ENCODE results near the gene SPRR2B.
"Not testable (repeated sequence)": the region's sequence is repeated elsewhere in the genome, so short reads cannot be mapped to it uniquely, and the experiment has no call there.

Gene SPRR2B

GRCh38 chr1:153071511-153071910 lies at the start of gene SPRR2B:
SPRR2B (minus strand) TSS chr1:153071611; CDS start chr1:153070839, 772 bp downstream.
- TF ChIP-seq CTCF (IDR thresholded peaks at IDR 0.05; ENCODE audit: insufficient read depth, low read length, poor library complexity, severe bottlenecking) = no peak
- no peak for DNase-seq (ENCODE audit: extremely low read depth, insufficient read length)
- H3K4me3 ChIP-seq (replicated peaks; ENCODE audit: low read depth, low read length) = no peak within 1 kb of the TSS
- no peaks in the 10 kb centered on the region for H3K27me3 ChIP-seq (replicated peaks; ENCODE audit: control insufficient read depth, insufficient read depth, low read length)
- no peaks in the 10 kb centered on the region for H3K36me3 ChIP-seq (ENCODE audit: control insufficient read depth, insufficient read depth, low read length)

- TF ChIP-seq CTCF (IDR thresholded peaks at IDR 0.05; ENCODE audit: insufficient read depth, low read length, poor library complexity, severe bottlenecking) = no peak
- Histone ChIP-seq H3K4me3 (replicated peaks; ENCODE audit: low read depth, low read length) (no peak overlapping the region), H3K27me3 (replicated peaks; ENCODE audit: control insufficient read depth, insufficient read depth, low read length) (no peaks in the 10 kb centered on the region), H3K36me3 (ENCODE audit: control insufficient read depth, insufficient read depth, low read length) (no peaks in the 10 kb centered on the region)
- DNase-seq (ENCODE audit: extremely low read depth, insufficient read length) = no peak
These were observed 49.5 kb upstream of the SPRR2B start for GRCh38 chr1:153120945-153121344.

DNA sequence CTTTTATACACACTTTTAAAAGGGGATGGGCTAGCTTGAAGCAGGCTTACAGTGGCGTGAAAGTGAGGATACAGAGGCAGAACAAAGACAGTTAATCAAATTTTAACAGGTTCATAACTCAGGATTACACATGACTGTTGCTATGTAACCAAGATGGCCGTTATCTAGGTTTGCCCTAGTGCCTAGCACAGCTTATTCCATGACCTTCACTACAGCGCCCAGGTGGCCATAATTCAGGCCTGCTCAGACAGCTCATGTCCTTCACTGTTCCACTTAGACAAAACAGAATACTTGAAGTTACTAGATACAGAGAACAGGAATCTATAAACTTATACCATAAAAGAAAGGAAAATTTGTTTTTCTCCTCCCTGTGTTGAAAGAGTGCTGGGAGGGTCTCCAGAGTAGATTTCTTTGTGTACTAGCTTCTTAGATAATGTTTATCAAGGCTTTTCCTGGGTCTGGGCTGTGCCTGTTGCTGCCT lies 48.1 kb upstream of the SPRR2B start:
- DNase-seq (ENCODE audit: extremely low read depth, insufficient read length) = no peak
- H3K27me3 ChIP-seq (replicated peaks; ENCODE audit: control insufficient read depth, insufficient read depth, low read length) = no peaks in the 10 kb centered on the region
- H3K4me3 ChIP-seq (replicated peaks; ENCODE audit: low read depth, low read length) = no peak overlapping the region
- TF ChIP-seq CTCF (IDR thresholded peaks at IDR 0.05; ENCODE audit: insufficient read depth, low read length, poor library complexity, severe bottlenecking) = no peak
- H3K36me3 ChIP-seq (ENCODE audit: control insufficient read depth, insufficient read depth, low read length) = no peaks in the 10 kb centered on the region

- H3K4me3 ChIP-seq (replicated peaks; ENCODE audit: low read depth, low read length); DNase-seq (ENCODE audit: extremely low read depth, insufficient read length); H3K36me3 ChIP-seq (ENCODE audit: control insufficient read depth, insufficient read depth, low read length); H3K27me3 ChIP-seq (replicated peaks; ENCODE audit: control insufficient read depth, insufficient read depth, low read length): not testable (repeated sequence)
These were observed 43.9 kb upstream of the SPRR2B start for GRCh38 chr1:153115264-153115663.

DNA sequence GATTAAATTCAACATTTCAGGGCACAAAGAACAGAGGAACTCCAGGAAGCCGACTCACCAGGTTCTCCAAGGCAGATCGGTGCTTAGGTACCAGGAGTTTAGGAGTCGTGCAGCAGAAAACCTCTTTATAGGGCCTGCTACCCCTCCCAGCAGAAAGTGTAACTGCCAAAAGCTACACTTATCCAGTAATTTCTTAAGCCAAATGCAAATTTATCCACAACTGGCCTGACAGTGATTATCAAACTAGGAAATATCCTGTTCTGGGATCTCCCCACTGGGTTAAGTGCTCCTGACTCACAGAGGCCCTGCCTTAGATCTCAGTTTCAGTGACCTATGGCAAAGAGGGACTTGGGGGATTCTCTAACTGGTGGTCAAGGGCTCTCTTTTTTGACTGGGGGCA lies 42.0 kb upstream of the SPRR2B start, which contains the start of gene SPRR2F:
TSS of gene SPRR2F (minus strand) at position 101 of the 400 bp plus-strand sequence. CDS start 783 bp downstream, outside the sequence.
- TF ChIP-seq CTCF (IDR thresholded peaks at IDR 0.05; ENCODE audit: insufficient read depth, low read length, poor library complexity, severe bottlenecking) = no peak
- Histone ChIP-seq H3K27me3 (replicated peaks; ENCODE audit: control insufficient read depth, insufficient read depth, low read length) (no peaks in the 10 kb centered on the region), H3K4me3 (replicated peaks; ENCODE audit: low read depth, low read length) (no peak within 1 kb of the TSS), H3K36me3 (ENCODE audit: control insufficient read depth, insufficient read depth, low read length) (no peaks in the 10 kb centered on the region)
- DNase-seq (ENCODE audit: extremely low read depth, insufficient read length) = no peak

DNA sequence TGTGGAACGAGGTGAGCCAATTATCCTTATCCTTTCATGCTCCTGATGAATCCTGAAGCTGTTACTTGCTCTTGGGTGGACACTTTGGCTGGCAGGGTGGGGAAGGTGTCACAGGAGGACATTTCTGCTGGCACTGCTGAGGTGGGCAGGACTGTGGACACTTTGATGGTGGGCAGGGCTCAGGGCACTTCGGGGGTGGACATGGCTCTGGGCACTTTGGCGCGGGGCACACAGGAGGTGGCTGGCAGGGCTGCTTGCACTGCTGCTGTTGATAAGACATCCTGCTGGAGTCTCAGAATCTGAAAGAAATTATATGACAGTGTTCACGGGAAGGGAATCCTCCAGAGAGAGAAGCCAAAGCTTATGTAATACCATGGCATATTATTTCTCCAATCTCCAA lies 41.0 kb upstream of the SPRR2B start:
- DNase-seq (ENCODE audit: extremely low read depth, insufficient read length); H3K4me3 ChIP-seq (replicated peaks; ENCODE audit: low read depth, low read length); H3K36me3 ChIP-seq (ENCODE audit: control insufficient read depth, insufficient read depth, low read length); H3K27me3 ChIP-seq (replicated peaks; ENCODE audit: control insufficient read depth, insufficient read depth, low read length): not testable (repeated sequence)

DNA sequence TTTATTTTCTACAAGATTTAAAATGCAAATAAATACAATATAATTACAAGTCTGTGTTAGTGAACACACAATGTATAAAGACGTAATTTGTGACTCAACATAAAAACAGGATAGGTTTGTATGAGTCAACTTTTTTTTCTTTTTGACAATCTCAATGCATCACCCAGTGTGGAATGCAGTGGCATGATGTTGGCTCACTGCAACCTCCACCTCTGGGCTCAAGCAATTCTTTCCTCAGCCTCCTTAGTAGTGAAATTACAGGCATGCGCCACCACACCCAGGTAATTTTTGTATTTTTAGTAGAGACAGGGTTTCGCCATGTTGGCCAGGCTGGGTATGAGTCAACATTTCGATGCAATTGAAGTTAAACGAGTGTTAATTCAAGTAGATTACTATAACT lies 28.8 kb upstream of the SPRR2B start:
- H3K27me3 ChIP-seq (replicated peaks; ENCODE audit: control insufficient read depth, insufficient read depth, low read length) = no peaks in the 10 kb centered on the region; the same call in 1 of the 2 replicates
- no peak for DNase-seq (ENCODE audit: extremely low read depth, insufficient read length)
- TF ChIP-seq CTCF (IDR thresholded peaks at IDR 0.05; ENCODE audit: insufficient read depth, low read length, poor library complexity, severe bottlenecking) = no peak
- H3K36me3 ChIP-seq (ENCODE audit: control insufficient read depth, insufficient read depth, low read length) = no peaks in the 10 kb centered on the region
- H3K4me3 ChIP-seq (replicated peaks; ENCODE audit: low read depth, low read length) = no peak overlapping the region

Measured in GM06990 (cell line).